Measurements from ENCODE around the gene MYT1. TPM values are rescaled to one million over a fixed set of nuclear protein-coding genes. Genes with fewer than 3 reads are reported as not detected.

The MYT1 gene
- total RNA-seq, 3 donors from 2014 or later = under 0.01 TPM; not detected in 2

DNA sequence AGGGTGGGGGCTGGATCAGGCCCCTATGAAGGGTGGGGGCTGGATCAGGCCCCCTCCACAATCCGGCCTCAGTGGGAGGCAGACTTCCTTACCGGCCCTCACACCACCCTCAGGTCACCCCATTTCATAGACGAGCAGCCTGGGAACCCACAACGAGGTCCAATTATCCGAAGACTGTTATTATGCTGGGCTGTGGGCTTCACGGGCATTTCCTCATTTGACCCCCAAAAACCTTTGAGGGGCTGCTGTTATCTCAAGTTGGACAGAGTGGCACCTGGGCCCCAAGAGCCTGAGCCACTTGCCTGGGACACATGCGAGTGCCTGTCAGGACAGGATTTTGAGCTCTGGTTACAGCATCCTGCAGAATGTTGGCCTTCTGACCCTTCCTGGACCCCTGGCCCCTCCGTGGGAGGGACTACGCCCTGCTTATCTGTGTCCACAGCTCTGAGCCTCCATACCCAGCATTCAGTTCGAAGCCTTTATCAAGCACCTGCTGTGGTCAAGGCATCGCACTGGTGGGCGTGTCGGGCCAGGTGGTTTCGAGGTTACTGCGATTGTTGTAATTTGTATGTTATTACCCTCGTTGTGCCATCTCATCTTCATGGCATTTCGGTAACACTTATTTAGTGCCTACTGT is 56.8 kb downstream of the MYT1 start:
- H3K9me3 ChIP-seq = no peaks in the 10 kb centered on the region
- no peaks in the 10 kb centered on the region for H3K4me1 ChIP-seq
- DNase-seq (ENCODE audit: low spot score in 2 of 2) = no peak
- H3K27me3 ChIP-seq = peaks cover 0 to 6% of the 10 kb centered on the region in 2 donors
- H3K36me3 ChIP-seq = no peaks in the 10 kb centered on the region
- no peak overlapping the region for H3K4me3 ChIP-seq
- no peak for TF ChIP-seq POLR2A (IDR thresholded peaks at IDR 0.05)
- TF ChIP-seq POLR2AphosphoS5 (IDR thresholded peaks at IDR 0.05) = no peak
- TF ChIP-seq, protein P1, sequence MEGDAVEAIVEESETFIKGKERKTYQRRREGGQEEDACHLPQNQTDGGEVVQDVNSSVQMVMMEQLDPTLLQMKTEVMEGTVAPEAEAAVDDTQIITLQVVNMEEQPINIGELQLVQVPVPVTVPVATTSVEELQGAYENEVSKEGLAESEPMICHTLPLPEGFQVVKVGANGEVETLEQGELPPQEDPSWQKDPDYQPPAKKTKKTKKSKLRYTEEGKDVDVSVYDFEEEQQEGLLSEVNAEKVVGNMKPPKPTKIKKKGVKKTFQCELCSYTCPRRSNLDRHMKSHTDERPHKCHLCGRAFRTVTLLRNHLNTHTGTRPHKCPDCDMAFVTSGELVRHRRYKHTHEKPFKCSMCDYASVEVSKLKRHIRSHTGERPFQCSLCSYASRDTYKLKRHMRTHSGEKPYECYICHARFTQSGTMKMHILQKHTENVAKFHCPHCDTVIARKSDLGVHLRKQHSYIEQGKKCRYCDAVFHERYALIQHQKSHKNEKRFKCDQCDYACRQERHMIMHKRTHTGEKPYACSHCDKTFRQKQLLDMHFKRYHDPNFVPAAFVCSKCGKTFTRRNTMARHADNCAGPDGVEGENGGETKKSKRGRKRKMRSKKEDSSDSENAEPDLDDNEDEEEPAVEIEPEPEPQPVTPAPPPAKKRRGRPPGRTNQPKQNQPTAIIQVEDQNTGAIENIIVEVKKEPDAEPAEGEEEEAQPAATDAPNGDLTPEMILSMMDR (IDR thresholded peaks at IDR 0.05) = no peak
- intact Hi-C loops (cut with DNase I; ENCODE audit: low total_unique reads) = no loop called here
- no peak overlapping the region for H3K27ac ChIP-seq

DNA sequence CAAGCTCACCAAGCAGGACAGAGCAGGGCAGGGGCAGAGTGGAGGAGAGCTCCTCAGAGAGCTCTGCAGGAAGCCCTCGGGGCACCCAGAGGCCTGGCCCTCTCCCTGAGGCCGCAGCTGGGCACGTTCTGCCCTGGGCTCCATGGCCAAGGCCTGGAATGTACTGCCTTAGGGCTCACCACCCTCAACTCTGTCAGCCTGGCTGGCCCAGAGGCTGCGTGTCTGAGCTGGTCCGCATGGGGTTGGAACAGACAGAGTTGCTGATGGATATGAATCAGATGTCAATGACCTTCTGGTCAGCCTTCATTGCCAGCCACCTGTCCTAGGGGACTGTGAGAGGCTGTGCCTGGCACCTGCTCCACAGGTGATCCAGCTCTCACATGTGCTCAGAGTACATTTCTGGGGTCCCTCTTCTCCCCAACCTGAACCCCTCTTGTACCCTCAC is 58.1 kb downstream of the MYT1 start:
- TF ChIP-seq POLR2A (IDR thresholded peaks at IDR 0.05) (no peak), POLR2AphosphoS5 (IDR thresholded peaks at IDR 0.05) (no peak)
- TF ChIP-seq, protein P1 (IDR thresholded peaks at IDR 0.05) = no peak
- DNase-seq (ENCODE audit: low spot score in 2 of 2) = no peak
- no peaks in the 10 kb centered on the region for H3K36me3 ChIP-seq
- H3K27ac ChIP-seq = no peak overlapping the region
- H3K4me1 ChIP-seq = no peaks in the 10 kb centered on the region
- intact Hi-C loops (cut with DNase I; ENCODE audit: low total_unique reads) = no loop called here
- no peaks in the 10 kb centered on the region for H3K9me3 ChIP-seq
- no peak overlapping the region for H3K4me3 ChIP-seq
- H3K27me3 ChIP-seq = peaks cover 0 to 6% of the 10 kb centered on the region in 2 donors

DNA sequence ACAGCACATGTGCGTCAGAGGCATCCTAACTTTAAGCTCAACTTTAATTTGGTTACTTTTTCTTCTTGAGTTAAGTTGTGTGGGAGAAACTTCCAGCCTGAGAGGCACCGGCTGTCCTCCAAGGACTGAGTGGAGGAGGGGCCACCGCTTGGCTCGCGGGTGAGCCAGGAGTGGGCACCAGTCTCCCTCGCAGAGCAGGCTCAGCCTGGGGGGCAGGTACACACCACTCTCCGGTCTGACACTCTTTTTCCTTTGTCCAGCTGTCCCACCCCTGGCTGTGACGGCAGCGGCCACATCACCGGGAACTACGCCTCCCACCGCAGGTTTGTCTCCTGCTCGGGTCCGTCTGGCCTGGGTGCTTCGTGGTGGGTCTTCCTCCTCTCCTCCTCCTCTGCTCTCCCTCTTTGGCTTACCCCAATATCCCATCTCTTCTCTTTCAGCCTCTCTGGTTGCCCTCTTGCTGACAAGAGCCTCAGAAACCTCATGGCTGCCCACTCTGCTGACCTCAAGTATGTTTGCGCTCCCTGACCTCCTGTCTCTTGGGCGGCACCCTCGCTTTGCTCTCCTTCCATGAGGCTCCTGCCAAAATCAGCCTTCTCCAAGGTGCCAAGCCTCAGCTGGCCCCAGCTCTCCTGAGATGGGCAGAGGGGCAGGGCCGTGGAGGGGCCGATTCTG is 58.7 kb downstream of the MYT1 start:
- Histone ChIP-seq H3K4me1 (no peaks in the 10 kb centered on the region), H3K36me3 (no peaks in the 10 kb centered on the region), H3K27ac (no peak overlapping the region), H3K4me3 (no peak overlapping the region), H3K9me3 (no peaks in the 10 kb centered on the region), H3K27me3 (peaks cover 0 to 6% of the 10 kb centered on the region in 2 donors)
- intact Hi-C loops (cut with DNase I; ENCODE audit: low total_unique reads) = no loop called here
- DNase-seq (ENCODE audit: low spot score in 2 of 2) = no peak
- TF ChIP-seq POLR2A (IDR thresholded peaks at IDR 0.05) (no peak), POLR2AphosphoS5 (IDR thresholded peaks at IDR 0.05) (no peak)
- TF ChIP-seq, protein P1 (IDR thresholded peaks at IDR 0.05) = no peak

DNA sequence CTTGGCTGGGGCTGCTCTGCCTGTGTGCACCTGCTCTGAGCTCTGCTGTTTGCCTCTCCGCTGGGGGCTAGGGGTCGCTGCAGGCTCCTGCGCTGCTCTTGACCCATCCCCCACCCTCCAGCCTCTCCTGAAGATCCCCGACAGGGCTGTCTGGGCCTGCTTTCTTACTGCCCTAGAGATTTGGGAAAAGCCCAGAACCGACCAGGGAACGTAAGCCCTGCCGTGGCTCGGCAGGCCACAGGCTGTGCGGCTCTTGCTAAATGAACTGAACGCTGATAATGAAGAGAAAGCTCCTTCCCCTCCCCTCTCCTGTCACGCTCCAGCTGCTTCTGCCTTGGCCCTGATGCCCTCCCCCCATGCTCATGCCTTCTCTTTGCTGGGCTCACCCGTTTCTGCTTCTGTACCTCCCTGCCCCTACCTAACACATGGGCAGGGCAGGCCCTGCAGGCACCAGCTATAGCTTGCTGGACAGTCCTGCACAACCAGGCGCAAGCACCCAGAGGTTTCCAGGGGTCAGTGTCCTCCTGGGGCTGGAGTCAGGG is 59.3 kb downstream of the MYT1 start:
- TF ChIP-seq POLR2A (IDR thresholded peaks at IDR 0.05) (no peak), POLR2AphosphoS5 (IDR thresholded peaks at IDR 0.05) (no peak)
- TF ChIP-seq, protein P1 (IDR thresholded peaks at IDR 0.05) = no peak
- H3K27me3 ChIP-seq = peaks cover 0 to 6% of the 10 kb centered on the region in 2 donors
- DNase-seq (ENCODE audit: low spot score in 2 of 2) = no peak
- peak overlapping the region in 1 of 2 donors; percentile 5 for H3K27ac ChIP-seq
- H3K9me3 ChIP-seq = no peaks in the 10 kb centered on the region
- no peaks in the 10 kb centered on the region for H3K4me1 ChIP-seq
- intact Hi-C loops (cut with DNase I; ENCODE audit: low total_unique reads) = no loop called here
- no peaks in the 10 kb centered on the region for H3K36me3 ChIP-seq
- no peak overlapping the region for H3K4me3 ChIP-seq

Measured in breast epithelium (tissue), 4 donors.